GM19328 (cell line): ENCODE data around the gene FGFBP2.
"Not testable (repeated sequence)": the region's sequence is repeated elsewhere in the genome, so short reads cannot be mapped to it uniquely, and the experiment has no call there.

Experiments
- ATAC-seq: cut with Tn5 transposase; IDR thresholded peaks from one replicate; pipeline ENCODE4 v1.9.1; 2021; ENCODE audit warnings: mild to moderate bottlenecking, moderate library complexity; ENCODE audit not compliant: unreplicated experiment

Gene FGFBP2

DNA sequence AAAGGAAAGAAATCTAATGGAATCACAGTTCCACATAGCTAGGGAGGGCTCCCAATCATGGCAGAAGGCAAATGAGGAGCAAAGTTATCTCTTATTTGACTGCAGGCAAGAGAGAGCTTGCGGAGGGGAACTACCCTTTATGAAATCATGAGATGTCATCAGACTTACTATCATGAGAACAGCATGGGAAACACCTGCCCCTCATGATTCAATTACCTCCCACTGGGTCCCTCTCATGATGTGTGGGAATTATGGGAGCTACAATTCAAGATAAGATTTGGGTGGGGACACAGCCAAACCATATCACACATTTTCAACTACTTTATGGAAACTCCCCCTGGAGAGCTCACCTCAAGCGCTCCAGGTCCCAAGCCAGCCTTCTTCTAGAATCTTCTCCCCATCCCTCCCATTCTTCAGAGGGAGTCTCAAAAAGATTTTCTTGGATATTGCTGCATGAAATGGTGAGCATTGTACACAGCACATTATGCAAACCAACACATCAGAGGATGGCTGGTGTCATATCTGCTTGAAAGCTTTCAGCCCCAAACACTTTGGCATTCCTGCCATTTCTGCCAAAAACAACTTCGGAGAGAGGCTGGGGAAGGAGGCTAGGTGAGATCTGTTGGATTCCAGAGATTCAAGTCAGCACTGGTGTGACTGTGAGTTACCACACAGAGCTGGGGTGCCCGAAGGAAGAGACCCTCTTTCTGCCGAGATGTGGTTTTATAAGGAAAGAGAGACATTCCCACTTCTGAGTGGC, 31.3 kb downstream of the FGFBP2 start:
- no peak for ATAC-seq

DNA sequence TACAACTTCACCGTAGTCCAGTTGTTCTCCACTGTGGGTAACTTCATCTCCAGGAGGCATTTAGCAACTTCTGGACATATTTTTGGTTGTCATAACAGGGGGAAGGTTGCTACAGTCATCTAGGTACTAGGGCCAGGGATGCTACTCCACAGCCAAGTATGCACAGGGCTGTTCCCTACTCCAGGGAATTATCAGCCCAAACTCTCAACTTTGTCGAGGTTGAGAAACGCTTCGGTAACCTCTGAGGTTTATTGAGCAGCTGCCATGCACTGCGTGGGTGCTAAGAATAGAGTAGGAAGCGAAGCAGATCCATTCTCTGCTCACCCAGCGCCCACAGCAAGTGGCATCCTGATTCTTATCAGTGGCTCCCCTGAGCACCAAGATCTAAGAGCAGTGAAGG, 32.7 kb downstream of the FGFBP2 start:
- ATAC-seq: no peak

DNA sequence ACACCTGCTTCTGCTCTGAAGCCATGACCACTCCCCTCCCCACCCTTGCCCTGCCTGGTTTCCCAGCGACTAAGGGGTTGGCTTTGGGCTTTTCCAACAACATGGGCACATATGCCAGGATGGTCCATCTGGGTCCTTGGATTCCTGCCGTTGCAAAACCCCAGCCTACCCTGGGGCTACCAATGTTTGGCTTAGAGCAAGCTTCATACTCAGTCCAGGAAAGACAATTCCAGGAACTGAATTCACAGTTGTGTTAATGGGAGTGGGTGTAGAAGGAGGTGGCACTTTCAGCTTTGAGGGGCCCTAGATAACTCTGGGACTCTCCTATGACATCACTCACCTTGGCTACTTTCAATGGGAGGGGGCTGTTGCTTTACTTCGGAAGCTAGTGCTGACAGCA, 33.4 kb downstream of the FGFBP2 start:
- ATAC-seq: no peak

DNA sequence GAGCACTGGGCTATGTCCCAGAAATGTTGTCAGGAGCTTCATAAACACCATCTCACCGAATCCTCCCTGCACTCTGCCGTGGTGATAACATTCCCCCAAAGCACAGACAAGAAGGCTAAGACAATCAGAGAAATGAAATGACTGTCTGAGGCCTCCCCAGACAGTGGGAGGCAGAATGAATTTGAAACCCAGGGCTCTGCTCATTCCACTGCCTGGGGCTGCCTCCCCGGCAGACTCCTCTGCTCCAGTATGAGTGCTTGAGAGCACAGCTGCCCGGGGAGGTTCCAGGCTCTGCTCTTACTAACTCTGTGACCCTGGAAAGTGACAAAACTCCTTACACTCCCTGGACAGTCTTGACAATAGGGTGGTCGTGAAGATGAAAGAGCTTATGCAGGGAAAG, 34.1 kb downstream of the FGFBP2 start:
- no peak for ATAC-seq

DNA sequence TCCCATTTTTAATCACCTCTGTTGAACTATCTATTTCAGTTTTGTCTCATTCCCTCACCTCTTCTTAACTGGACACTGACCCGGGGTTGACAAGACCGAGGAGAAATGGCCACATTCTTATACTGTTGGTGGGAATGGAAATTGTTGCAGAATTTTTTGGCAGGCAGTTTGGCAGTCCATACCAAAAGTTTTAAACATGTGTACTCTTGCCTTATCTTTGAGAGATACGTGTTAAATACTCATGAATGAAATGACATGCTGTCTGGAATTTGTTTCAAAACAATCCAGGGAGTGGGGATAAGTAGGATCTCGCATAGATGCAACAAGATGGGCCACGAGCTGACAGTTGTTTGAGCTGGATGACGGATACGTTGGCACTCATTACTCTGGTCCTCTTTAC, 36.5 kb downstream of the FGFBP2 start:
- ATAC-seq: no peak

DNA sequence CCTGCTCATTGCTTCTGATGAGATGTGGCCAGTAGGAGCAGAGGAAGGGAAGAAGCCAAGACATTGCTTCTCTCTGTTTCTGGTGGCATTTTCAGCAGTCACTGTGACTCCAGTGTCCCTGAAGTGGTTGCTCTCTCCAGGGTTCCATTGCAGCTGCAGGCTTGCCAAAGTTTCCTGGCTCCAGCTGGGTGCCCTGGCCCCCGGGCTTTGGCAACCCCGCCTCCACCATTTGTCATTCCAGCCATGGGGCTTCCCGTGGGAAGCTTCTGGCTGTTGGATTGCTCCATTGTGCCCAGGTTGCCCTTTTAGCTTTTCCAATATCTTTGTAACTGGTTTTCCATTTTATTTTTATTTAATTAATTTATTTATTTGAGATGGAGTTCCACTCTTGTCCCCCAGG, 37.1 kb downstream of the FGFBP2 start:
- ATAC-seq: no peak

DNA sequence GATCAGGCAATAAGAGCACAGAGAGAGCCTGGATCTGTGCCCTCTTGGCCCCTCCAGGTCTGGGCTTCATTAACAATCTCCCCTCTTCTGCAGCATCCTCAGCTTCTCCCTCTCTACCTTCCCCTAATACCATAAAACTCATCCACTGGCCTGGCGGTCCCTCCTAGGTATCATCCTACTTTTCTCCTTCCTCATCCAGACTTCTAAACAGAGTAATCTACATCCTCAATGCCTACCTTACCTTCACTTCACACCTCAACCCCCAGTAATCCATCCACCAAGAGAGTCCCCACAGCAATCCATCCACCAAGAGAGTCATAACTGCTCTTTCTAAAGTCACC, 41.4 kb downstream of the FGFBP2 start:
- no peak for ATAC-seq

DNA sequence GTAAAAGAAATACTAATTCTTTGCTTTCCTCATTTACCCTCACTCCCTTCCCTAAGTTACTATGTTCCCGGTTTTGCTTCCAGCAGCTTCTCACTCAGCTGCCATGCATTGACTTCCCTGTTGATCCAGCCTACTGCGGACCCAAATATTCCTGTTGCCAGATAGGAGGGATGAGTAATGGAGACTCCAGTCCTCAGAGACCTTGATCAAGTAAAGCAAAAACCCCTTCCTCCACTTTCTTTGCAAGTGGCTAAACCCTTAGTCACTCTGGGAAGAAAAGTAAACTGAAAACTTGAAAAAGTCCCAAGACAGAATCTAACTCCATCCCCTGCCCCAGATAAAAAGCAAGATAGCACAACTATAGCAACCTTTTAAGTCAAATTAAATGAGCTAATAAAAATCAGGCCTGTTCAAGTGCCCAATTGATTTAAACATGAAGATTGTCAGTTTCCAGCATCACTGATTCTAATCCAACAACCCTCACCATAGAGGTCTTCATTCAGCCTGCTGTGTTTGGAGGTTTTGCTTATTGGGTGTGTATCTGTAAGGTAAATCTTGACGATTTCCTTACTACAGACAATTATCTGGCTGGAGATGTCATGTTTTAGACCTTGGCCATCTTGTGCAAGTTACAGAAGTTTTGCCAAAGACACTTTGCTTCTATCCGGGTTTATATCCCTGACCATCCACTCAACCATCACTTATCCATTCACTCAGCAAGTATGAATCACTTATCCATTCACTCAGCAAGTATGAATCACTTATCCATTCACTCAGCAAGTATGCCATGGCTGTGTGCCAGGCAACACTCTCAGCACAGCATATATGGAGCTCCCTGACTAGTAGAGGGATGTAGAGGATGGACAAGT, 42.0 kb downstream of the FGFBP2 start:
- ATAC-seq: no peak

DNA sequence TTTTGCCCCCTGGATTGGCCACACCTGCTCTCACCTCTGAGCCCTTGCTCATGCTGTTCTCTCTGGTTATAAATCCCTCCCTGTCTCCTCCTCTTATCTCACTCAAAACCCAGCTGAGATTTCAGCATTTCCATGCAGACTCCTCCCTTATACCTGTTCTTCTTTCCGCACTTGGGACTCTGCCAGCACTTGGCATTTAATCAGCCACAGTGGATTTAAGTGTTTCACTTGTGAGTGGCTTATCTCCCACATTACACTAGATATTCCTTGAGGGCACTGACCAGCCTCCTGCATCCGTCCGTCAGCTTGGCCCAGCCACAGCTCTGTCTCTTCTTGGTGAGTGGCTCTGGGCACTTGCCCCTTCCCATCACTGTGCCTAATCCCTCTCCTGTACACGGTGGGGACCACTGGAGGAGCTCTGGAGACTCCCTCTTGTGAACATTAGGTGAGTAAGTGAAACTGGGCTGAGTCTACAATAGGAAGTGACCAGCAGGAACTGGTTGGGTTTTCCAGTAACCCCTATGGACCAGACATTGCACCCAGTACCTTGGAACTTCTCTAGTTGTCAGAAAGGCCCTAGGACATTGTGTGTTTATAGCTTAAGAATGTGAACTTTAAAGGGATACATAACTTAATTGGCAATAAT, 44.4 kb downstream of the FGFBP2 start:
- ATAC-seq: no peak

DNA sequence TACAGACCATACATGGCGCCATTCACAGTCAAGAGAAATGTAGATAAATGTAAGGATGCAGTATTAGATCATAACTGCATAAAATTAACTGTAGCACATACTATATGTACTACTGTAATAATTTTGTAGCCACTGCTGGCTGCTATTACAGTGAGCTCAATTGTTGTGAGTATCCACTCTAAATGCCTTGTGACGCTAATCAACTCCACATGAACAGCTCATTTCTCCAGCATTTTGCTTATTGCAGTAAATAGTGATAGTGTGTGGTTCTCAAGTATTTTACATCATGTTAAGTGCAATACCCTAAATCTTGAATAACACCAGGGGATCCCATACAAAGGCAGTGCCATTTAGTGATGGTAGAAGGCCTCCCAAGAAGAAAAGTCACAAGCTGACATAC, 45.7 kb downstream of the FGFBP2 start:
- ATAC-seq: no peak

DNA sequence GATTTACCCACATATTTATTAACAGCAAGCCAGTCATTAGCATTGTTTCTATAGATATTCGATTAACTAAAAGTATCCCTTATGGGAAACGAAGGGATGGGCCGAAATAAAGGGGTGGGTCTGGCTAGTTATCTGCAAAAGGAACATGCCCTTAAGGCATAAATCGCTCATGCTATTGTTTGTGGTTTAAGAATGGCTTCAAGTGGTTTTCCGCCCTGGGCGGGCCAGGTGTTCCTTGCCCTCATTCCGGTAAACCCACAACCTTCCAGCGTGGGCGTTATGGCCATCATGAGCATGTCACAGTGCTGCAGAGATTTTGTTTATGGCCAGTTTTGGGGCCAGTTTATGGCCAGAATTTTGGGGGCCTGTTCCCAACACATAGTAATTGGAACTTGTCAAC, 46.6 kb downstream of the FGFBP2 start:
- ATAC-seq: not testable (repeated sequence)

DNA sequence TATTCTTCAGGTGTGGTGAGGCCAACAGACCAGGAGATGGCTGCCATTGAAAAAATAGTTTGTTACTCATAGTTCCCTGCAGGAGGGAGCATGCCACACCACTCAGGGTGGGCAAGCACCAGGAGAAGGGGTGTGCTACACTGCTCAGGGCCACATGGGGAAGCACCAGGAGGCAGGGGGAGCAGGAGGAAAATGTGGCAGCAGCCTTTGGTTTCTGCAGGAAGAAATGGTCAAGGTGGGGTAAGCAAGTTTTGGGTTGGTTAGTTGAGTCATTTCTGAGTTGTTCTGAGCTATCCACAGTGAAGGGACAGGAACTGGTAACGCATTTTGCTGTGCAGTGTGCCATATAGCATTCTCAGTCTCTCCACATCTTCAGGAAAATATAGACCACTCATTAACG, 48.2 kb downstream of the FGFBP2 start:
- ATAC-seq: no peak

DNA sequence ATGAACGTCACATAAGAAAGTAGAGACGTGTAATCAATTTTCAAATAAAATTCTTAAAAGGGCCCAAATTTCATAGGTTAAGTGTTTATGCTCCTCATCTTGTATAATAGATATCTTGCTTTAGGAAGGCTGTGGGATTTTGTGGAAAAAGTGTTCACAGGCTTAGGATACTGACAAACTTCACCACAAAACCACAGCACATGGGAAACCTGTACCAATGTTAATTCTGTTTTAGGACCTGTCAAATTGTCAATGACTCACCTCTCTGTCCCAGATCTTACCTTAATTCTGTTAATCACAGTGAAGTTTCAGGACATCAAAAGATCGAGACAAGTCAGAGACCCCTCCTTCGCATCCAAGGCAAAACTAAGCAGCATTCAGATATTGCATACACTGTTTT, 48.7 kb downstream of the FGFBP2 start:
- no peak for ATAC-seq

DNA sequence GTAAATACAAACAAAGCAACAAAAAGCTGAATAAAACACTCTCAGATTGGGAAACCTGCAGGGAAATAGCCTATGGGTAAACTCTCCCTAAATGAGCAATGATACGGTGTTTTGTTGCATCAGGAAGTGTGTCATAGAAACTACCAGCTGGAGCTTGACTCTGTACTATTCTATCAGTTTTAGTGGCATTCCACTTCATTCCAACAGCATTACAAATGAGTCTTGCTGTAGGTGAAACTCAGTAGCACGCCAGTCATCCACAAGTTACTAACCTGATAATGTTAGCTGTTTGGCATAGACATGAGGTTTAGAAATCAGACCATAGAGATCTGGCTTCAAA, 49.4 kb downstream of the FGFBP2 start:
- no peak for ATAC-seq

DNA sequence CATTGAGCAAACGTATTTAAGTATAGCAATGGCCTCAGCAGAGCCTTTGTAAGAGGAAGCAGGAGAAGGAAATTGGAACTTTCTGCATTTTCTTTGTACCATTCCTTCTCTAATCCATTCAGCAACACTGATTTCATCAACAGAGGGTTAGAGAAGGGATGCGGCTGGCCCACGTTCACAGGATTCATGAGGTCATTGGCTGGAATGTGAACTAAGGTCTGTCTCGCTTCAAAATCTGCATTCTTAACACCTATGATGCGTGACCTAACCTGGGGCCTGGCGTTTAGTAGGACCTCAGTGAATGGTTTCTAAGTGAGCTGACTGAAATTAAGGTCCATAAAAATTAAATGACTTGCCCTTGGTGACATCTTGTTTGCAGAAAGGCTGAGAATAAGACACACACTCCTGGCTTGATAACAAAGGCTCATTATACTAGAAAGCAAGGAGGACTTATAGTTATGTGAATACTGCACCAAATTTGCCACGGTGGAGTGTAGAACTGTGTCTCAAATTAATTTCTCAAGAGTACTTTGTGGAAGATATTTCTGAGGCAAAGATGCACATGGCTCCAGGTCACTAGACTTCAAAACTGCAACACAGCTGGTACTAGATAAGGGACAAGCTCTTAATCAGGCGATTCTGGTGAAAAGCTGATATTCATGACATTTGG, 49.9 kb downstream of the FGFBP2 start:
- no peak for ATAC-seq

DNA sequence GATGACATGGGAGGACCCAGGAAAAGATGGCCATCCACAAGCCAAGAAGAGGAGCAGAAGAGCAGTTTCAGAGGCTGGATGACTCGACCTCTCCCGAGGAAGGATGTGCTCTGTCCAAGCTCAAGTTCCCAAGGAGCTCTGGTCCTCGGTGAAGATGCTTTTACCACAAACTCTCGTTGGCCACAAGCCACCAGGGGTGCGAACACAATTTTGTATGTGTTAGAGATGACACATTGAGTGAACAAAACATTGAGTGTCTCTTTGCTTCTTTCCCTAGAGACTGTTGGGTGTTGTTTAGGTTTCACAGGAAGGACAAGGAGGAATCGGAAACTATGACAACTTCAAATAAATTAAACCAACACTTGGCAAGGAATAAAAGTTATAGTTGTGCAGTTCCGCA, 50.7 kb downstream of the FGFBP2 start:
- ATAC-seq: no peak
